Erythroblast (primary cell): ENCODE measurements around the gene NTS.
A peak's percentile ranks its signal among the peaks of the same experiment; 100 is the strongest.

Experiments used
- DNase-seq, 2 experiments: peaks; one replicate each; lab custom pipeline; 2025; lab: John Stamatoyannopoulos, UW
- GATA1 ChIP-seq: IDR thresholded peaks from 2 replicates; pipeline ENCODE4 v1.6.1; 2011; ENCODE audit warnings: low read depth, mild to moderate bottlenecking, control low read depth, low read length, moderate library complexity
- POLR2A ChIP-seq: IDR thresholded peaks from 2 replicates; pipeline ENCODE4 v1.6.1; 2011; ENCODE audit warnings: mild to moderate bottlenecking, low read length

NTS gene

DNA sequence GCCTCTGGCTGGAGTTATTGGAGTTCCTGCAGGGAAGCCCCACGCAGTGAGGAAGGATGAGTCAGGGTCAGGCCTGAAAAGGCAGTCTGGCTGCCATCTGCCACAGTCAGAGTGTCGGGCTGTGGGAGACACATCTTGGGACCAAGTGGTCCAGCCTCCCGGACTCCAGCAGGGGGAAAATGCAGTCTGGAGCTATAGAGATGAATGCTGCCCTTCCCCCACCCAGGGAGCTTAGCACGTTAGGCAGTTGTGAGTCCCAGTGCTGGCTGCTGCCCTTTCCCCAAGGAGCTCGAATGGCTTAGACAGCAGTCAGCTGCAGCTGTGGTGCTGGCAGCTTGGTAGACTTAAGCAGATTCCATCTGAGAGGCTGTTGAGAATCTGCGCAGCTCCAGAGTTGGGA is 8.2 kb upstream of the NTS start:
- DNase-seq: no peak
- TF ChIP-seq POLR2A (no peak), GATA1 (no peak)

DNA sequence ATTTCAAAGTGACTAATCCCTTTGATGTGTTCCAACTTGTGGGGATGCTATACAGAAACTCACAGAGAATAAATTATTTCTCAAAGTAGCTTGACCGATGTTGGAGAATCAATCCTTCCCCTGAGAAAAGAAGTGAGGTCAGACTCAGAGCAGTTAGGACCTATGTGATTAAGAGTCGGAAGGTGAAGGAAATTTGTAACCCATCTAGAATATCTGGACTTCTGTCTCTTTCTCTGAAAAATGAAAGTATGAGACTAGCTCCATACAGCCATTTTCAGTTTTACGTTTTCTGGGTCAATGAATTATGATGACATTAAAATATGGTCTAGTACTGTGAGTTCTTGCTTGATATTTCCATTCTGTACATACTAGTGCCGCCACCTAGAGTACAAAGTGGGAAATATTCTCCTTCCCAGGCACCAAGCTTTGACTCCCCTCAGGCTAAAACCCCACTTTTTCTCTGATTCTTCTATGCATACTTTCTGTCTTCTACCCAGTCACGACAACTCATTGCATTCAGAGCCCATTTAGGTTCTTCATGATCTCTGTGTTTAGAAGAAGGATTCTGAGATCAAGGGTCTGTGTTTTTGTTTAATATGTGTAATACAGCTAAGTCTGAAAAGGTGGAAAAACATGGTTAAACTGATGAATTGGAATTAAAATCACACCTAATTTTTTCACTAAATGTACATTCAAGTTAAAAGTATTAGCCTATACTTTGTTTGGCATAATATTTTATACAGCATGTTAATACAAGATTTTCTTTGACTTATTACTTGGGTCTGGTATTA is 6.9 kb upstream of the NTS start:
- DNase-seq: peak; percentile 47 to 60

DNA sequence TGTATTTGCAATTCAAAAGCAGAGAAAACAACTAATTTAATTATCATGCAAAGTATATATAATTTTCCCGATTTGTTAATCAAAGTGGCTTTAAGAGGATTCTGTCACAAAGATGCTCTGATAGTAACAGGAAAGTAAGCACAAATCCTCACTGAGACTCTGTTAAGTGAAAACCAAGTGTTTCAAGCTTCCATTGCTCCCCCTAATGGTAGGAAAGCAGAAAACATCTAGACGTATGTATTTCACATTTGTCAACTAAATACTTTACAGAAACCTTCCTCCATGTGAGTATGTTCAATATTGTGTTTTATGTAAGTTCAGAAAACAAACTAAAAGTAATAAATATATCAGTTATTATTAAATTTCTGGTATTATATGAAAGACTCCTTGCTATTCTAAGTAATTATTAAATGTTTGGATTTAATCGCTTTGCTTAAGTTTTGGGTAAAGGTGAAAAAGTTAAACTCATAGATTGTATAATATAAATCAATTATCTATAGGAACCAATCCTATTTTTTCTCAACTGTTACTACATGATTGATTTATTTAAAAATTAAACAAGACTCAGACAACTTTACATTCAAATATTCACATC is 1.5 kb upstream of the NTS start:
- TF ChIP-seq GATA1: no peak
- TF ChIP-seq POLR2A: no peak
- peak; percentile 50 to 60 for DNase-seq

More for the DNA sequence above, 6.9 kb upstream of the NTS start:
- no peak for TF ChIP-seq GATA1
- TF ChIP-seq POLR2A: no peak

DNA sequence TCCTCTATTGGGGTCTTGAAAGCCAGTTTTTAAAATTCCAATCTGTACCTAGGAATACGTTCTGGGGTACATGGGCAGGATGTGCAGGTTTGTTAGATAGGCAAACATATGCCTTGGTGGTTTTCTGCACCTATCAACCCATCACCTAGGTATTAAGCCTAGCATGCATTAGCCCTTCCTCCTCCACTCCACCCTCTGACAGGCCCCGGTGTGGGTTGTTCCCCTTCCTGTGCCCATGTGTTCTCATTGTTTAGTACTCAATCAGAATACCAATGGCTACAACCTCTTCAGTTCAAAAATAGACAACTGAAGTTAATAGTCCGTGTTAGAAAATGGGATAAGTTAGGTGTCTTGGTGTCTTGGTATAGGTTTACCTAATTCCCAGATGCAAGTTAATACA is 3.4 kb downstream of the NTS start:
- DNase-seq: no peak
- TF ChIP-seq POLR2A (no peak), GATA1 (no peak)

DNA sequence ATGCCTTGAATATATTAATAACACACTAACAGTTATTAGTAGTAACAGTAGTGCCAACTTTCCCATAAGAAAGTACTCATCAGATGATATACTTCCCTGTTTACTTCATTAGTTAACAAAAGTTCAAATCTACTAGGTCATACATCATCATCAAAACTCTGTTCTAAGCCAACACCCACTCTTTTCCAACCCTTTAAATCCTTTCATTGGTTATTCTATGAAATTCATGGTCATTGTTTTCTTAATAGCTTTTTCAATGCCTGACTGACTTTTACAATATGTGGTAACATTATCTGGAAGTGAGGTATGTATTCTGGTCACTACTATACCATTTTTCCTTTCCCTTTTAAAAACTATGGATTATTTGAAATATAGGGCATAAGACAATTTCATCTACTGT is 9.7 kb downstream of the NTS start:
- DNase-seq: no peak
- TF ChIP-seq POLR2A: no peak

DNA sequence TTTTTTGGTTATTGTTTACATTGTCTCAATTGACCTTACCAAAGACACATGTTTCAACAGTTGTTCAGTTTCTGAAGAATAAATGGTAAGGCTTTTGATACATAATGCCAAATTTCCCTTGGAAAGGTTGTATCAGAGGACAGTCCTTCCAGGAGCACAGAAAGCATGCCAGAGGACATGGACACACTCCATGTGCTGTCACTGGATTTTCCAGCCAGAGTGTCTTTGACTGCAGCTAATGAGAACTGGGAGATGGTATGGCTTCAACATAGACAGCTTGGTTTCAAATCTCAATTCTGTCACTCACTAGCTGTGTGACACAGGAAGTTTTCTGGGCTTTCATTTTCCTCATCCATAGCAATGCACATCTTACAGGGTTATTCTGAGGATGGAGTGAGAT is 20.6 kb downstream of the NTS start:
- no peak for TF ChIP-seq GATA1
- TF ChIP-seq POLR2A: no peak
- DNase-seq: no peak

DNA sequence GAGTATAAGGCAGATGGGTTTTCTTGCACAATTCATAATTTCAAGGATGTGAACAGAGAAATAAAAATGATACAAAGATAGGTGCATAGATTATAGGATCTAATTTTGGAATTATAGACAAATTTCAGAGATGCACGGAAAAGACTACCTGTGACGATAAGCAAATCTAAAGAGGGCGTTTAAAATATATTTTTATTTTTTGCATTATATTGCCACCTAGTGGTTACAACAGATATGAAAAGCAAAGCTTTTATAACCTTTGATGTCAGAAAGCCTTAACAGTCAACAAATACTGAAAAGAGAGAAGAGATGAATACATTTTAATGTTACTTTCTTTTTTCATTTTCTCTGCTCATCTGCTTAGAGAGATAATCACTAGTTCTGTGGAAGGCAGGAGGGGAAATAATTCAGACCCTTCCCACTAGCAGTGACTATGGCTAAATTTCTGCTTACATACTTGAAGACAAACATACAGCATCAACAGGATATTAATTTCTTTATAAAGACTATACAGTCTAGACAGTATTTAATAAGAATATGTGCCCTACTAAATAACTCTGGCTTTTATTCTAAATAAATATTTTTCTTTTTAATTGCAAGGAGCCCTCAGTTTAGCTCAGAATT is 46.3 kb downstream of the NTS start:
- TF ChIP-seq POLR2A (no peak), GATA1 (no peak)
- peak; percentile 5 to 34 for DNase-seq

DNA sequence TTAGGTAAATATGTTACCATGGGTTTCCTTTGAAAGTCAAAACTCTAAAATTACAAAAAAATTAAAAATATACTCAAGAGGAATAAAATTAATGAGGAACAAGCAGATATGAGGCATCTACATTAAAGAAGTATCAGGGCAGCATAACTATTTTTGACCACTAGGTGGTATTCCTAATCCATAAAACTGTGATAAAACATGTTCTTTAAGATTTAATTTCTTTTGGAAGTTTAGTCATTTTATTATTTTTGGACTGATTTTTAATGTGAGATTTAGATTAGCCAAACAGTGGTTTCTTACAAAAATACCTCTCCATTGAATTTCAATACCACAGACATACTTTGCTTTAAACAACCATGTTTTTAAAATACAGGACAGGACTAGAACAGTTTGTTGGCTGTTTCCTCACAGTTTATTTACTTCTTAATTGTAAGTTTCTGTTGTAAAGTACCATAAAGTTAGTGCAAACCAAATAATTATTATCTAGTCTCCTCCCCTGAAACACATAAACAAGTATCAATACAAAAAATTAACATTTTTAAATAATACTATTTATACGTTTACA is 49.8 kb downstream of the NTS start:
- DNase-seq: peak in 1 of 2 experiments; percentile 17
- TF ChIP-seq GATA1: no peak
- TF ChIP-seq POLR2A: no peak

DNA sequence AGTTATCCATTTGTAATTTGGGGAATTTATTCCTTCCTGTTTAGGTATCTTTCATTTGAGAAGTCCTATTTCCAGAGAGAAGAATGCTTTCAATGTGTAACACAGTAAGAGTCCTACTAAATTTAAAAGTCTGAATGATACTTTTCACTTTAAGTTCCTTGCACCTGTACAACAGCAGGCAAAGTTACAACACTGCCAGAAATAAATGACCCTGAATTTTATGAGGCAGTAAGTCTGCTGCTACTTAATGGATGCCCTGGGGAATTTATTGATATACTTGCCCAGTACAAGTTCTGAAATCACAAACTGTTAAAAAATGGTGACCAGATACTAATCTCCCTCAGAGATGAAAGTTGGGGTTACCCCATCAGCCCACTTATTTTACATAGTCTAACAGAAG is 53.1 kb downstream of the NTS start:
- TF ChIP-seq GATA1: no peak
- no peak for TF ChIP-seq POLR2A
- no peak for DNase-seq
